ENCODE results near the gene FIZ1. TPM values are rescaled to one million over a fixed set of nuclear protein-coding genes. Genes with fewer than 3 reads are reported as not detected.

The FIZ1 gene
- total RNA-seq, 2 donors from 2014 or later: 12.2 to 14.5 TPM

- Histone ChIP-seq H3K36me3 (no peaks in the 10 kb centered on the region), H3K27me3 (no peaks in the 10 kb centered on the region), H3K9ac (ENCODE audit: low read depth in 2 of 2, low read length in 2 of 2) (no peak overlapping the region), H3K9me3 (no peaks in the 10 kb centered on the region), H3K4me1 (no peaks in the 10 kb centered on the region), H3K4me3 (no peak overlapping the region), H3K27ac (no peak overlapping the region)
- intact Hi-C loops (cut with DNase I): loop anchor here (5.0 kb wide), 1 partner anchor 33 kb away; no protein-coding TSS in a partner anchor
- no peak for DNase-seq
- TF ChIP-seq, protein P1, sequence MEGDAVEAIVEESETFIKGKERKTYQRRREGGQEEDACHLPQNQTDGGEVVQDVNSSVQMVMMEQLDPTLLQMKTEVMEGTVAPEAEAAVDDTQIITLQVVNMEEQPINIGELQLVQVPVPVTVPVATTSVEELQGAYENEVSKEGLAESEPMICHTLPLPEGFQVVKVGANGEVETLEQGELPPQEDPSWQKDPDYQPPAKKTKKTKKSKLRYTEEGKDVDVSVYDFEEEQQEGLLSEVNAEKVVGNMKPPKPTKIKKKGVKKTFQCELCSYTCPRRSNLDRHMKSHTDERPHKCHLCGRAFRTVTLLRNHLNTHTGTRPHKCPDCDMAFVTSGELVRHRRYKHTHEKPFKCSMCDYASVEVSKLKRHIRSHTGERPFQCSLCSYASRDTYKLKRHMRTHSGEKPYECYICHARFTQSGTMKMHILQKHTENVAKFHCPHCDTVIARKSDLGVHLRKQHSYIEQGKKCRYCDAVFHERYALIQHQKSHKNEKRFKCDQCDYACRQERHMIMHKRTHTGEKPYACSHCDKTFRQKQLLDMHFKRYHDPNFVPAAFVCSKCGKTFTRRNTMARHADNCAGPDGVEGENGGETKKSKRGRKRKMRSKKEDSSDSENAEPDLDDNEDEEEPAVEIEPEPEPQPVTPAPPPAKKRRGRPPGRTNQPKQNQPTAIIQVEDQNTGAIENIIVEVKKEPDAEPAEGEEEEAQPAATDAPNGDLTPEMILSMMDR (IDR thresholded peaks at IDR 0.05): no peak
Observed at GRCh38 chr19:55554302-55554701, 45.0 kb downstream of the FIZ1 start.

- no peak for DNase-seq
- H3K9ac ChIP-seq (ENCODE audit: low read depth in 2 of 2, low read length in 2 of 2): no peak overlapping the region
- no peak overlapping the region for H3K4me3 ChIP-seq
- H3K27ac ChIP-seq: no peak overlapping the region
- H3K4me1 ChIP-seq: no peaks in the 10 kb centered on the region
- H3K9me3 ChIP-seq: no peaks in the 10 kb centered on the region
- no peaks in the 10 kb centered on the region for H3K27me3 ChIP-seq
- H3K36me3 ChIP-seq: no peaks in the 10 kb centered on the region
- intact Hi-C loops (cut with DNase I): loop anchor here (5.0 kb wide), 1 partner anchor 34 kb away; no protein-coding TSS in a partner anchor
- TF ChIP-seq, protein P1 (IDR thresholded peaks at IDR 0.05): no peak
Observed at GRCh38 chr19:55553217-55554182, 45.8 kb downstream of the FIZ1 start.

GRCh38 chr19:55552620-55553019, 46.7 kb downstream of the FIZ1 start:
- no peak overlapping the region for H3K27ac ChIP-seq
- intact Hi-C loops (cut with DNase I): loop anchor here (5.0 kb wide), 1 partner anchor 35 kb away; no protein-coding TSS in a partner anchor
- H3K4me1 ChIP-seq: no peaks in the 10 kb centered on the region
- TF ChIP-seq, protein P1 (IDR thresholded peaks at IDR 0.05): no peak
- H3K36me3 ChIP-seq: no peaks in the 10 kb centered on the region
- H3K27me3 ChIP-seq: no peaks in the 10 kb centered on the region
- no peak for DNase-seq
- H3K4me3 ChIP-seq: no peak overlapping the region
- no peaks in the 10 kb centered on the region for H3K9me3 ChIP-seq
- no peak overlapping the region for H3K9ac ChIP-seq (ENCODE audit: low read depth in 2 of 2, low read length in 2 of 2)

GRCh38 chr19:55552206-55552605, 47.1 kb downstream of the FIZ1 start:
- H3K4me3 ChIP-seq: no peak overlapping the region
- no peaks in the 10 kb centered on the region for H3K36me3 ChIP-seq
- H3K9ac ChIP-seq (ENCODE audit: low read depth in 2 of 2, low read length in 2 of 2): no peak overlapping the region
- H3K27ac ChIP-seq: no peak overlapping the region
- H3K4me1 ChIP-seq: no peaks in the 10 kb centered on the region
- H3K9me3 ChIP-seq: no peaks in the 10 kb centered on the region
- intact Hi-C loops (cut with DNase I): loop anchor here (5.0 kb wide), 1 partner anchor 35 kb away; no protein-coding TSS in a partner anchor
- no peak for DNase-seq
- H3K27me3 ChIP-seq: no peaks in the 10 kb centered on the region
- TF ChIP-seq, protein P1 (IDR thresholded peaks at IDR 0.05): no peak

DNA sequence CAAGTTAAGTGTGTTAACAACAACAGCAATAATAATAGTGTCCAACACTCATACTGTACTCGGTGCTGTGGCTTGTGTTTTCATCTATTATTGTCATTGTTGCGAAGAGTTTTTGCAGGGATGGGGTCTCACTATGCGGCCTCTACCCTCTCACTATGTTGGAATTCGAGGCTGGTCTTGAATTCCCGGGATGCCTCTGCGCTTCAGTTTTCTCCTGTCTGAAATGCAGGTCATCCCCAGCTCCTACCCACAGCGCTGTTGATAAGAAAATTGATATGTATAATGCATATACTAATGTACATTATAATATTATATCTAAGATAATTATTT, 49.0 kb downstream of the FIZ1 start:
- Histone ChIP-seq H3K27me3 (no peaks in the 10 kb centered on the region), H3K4me1 (no peaks in the 10 kb centered on the region), H3K9me3 (no peaks in the 10 kb centered on the region), H3K9ac (ENCODE audit: low read depth in 2 of 2, low read length in 2 of 2) (peak overlapping the region in 1 of 2 donors; percentile 26), H3K27ac (no peak overlapping the region), H3K4me3 (peak overlapping the region; percentile 3), H3K36me3 (no peaks in the 10 kb centered on the region)
- intact Hi-C loops (cut with DNase I): loop anchor here (5.0 kb wide), 1 partner anchor 37 kb away; no protein-coding TSS in a partner anchor
- TF ChIP-seq, protein P1 (IDR thresholded peaks at IDR 0.05): no peak
- DNase-seq: no peak

All from colonic mucosa (tissue), 4 donors.